Islet of Langerhans (tissue), 1 donor: ENCODE measurements around the gene RTBDN.

ENCODE experiments used
- FAIRE-seq: peaks from one replicate; lab custom pipeline; 2011; peaks lifted over from hg19 to GRCh38; lab: Jason Lieb, UNC

The RTBDN gene

GRCh38 chr19:12779162-12779993, 55.0 kb downstream of the RTBDN start:
- no peak for FAIRE-seq

DNA sequence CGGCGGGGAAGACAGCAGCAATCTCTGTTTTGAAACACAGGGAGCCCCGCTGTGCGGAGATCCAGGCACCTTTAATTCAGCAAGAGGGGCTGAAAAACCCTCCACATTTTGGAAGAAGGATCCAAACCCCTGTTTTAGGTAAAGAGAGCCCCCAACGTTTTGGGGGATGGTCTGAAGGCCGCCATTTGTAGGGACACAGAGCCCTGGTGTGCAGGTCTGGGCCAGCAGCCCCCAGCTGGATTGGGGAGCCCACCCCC, 55.5 kb downstream of the RTBDN start:
- no peak for FAIRE-seq

DNA sequence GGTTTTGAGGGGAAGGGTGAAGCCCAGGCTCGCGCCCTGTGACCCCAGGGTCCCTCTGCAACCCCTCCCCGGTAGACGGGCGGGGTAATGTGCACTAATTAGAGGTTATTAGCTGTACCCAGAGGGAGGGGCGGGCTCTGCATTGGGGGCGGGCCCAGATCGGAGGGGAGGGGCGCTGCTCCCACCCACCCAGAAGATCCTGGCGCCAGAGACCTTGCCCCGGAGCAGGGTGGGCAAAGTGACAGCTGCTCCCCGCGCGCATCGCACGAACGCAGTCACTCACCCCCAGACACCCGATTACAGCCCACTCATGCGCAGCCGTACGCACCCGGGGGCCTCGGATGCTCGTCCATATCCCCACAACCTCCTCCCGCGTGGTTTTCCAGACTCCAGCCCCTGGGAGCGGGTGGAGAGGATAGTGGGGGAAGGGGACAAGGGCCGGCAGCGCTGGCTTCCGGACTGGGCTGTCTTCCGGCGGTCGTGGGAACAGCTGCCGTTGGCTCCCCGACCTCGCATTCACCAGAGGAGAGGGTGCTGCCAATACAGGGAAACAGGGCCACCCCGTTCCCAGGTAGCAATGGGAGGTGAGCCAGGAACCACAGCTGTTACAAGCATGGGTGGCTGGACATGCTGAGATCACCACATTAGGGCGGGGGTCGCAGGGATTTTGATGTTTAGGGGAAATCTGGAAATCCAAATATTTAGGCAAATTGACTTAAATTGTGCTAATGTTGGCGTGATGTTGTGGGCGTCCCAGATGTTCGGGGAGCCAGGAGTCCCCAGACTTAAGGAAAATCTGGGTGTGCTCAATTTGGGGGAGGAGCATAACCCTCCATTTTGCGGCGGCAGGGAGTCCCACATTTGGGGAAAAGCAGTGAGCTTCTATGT, 56.1 kb downstream of the RTBDN start:
- FAIRE-seq, result peak; percentile 68

DNA sequence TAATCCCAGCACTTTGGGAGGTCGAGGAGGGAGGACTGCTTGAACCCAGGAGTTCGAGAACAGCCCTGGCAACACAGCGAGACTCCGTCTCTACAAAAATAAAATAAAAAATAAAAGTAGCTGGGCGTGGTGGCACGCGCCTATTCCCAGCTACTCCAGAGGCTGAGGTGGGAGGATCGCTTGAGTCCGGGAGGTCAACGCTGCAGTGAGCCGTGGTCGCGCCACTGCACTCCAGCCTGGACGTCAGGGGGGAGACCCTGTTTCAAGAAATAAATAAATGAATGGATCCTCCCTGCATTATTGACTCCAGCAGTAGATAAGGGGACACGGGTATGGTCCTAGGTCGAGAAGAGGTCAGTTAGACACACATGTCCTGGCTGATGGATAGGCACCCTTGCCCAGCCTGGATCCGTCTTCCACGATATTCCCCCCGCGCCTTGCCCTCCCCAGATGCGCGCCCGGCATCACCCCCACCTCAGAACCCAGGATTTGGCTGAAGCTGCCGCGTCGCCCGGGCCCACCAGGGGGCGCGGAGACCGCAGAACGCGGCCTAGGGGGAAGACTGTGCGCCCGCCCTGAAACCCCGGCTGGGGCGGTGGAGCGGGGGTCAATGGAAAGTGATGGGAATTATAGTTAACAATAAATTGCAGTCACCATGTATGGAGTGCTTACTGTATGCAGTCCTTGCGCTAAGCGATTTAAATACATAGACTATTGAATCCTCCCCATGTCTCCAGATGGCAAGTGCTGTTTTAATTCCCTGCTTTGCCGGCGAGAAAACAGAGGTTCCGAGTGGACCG, 57.0 kb downstream of the RTBDN start:
- no peak for FAIRE-seq
